ENCODE results near the gene SLC26A11. TPM values are rescaled to one million over a fixed set of nuclear protein-coding genes. Genes with fewer than 3 reads are reported as not detected.

SLC26A11 gene
- total and polyA plus RNA-seq, 7 donors: 2.3 to 14.5 (median 9.3) TPM

DNA sequence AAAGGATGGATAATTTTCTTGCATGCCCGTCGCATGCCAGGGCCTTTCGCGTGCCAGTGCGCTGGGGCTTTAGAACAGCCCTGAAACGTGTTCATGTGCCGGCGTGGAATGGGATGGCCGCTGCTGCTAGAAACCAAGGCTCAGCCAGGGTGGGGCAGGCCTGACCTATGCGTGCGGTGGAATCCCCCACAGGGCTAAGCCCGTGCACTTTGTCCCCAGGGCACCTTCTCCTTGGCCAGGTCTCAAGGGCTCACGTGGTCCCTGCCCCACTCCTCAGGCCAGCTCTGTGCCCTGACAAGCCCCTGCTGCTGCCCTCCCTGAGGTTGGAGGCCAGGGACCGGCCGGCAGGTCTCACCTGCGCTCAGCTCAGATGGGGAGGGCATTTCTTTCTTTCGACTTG, 27.3 kb downstream of the SLC26A11 start:
- H3K27ac ChIP-seq: no peak overlapping the region
- peaks cover 10 to 78% (median 18%) of the 10 kb centered on the region in 4 donors for H3K36me3 ChIP-seq
- H3K4me1 ChIP-seq: no peaks in the 10 kb centered on the region
- no peaks in the 10 kb centered on the region for H3K27me3 ChIP-seq
- no peak overlapping the region for H3K4me3 ChIP-seq
- DNase-seq: no peak
- H3K9me3 ChIP-seq: no peaks in the 10 kb centered on the region
- 96% methylated on average over 17 of the region's 17 CpGs for WGBS, 2 donors
- TF ChIP-seq EP300 (IDR thresholded peaks at IDR 0.05): no peak
- TF ChIP-seq POLR2A (IDR thresholded peaks at IDR 0.05): no peak
- no peak for TF ChIP-seq CTCF (IDR thresholded peaks at IDR 0.05)
- no peak for TF ChIP-seq POLR2AphosphoS5 (IDR thresholded peaks at IDR 0.05)
- intact Hi-C loops (cut with DNase I): no loop called here

DNA sequence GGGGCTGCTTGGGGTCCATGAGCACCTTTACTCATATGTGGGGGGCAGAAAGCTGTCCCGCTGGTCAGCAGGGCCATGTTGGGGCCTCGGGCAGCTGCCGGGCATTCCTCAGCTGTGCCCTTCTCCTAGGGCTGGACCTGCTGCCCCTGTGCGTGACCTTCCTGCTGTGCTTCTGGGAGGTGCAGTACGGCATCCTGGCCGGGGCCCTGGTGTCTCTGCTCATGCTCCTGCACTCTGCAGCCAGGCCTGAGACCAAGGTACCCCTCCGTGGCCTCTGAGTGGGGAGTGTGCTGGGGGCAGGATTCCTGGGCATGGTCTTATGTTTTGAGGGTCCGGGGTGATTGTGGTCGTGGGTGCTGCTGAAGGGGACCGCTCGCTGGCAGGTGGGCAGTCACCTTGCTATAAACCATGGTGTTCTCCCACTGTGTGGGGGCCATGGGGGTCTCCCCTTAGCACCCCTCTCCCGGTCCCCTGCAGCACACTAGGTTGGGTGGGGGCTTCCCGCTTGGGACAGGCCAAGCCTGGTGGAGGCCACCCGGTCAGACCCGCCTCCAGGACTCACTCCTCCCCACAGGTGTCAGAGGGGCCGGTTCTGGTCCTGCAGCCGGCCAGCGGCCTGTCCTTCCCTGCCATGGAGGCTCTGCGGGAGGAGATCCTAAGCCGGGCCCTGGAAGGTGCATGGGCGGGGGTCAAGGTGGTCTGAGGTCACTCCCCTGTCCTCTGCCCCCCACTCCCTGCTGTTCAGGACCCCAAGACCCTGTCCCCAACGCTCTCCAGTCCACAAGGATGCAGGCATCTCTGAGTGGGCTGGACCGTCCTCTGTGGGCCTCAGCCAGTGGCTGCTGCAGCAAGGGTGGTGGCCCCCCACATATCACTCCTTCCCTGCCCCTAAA, 28.0 kb downstream of the SLC26A11 start:
- no peaks in the 10 kb centered on the region for H3K27me3 ChIP-seq
- H3K4me1 ChIP-seq: no peaks in the 10 kb centered on the region
- WGBS, 2 donors: 95% methylated on average over 23 of the region's 23 CpGs
- intact Hi-C loops (cut with DNase I): no loop called here
- no peak overlapping the region for H3K4me3 ChIP-seq
- no peak overlapping the region for H3K27ac ChIP-seq
- no peak for TF ChIP-seq POLR2A (IDR thresholded peaks at IDR 0.05)
- no peak for TF ChIP-seq POLR2AphosphoS5 (IDR thresholded peaks at IDR 0.05)
- no peak for TF ChIP-seq CTCF (IDR thresholded peaks at IDR 0.05)
- no peak for TF ChIP-seq EP300 (IDR thresholded peaks at IDR 0.05)
- DNase-seq: no peak
- no peaks in the 10 kb centered on the region for H3K9me3 ChIP-seq
- peaks cover 7 to 77% (median 18%) of the 10 kb centered on the region in 4 donors for H3K36me3 ChIP-seq

GRCh38 chr17:80248894-80249710, 28.9 kb downstream of the SLC26A11 start:
- 91 to 93% methylated on average over 26 of the region's 26 CpGs for WGBS, 2 donors
- Histone ChIP-seq H3K36me3 (peaks cover 7 to 74% (median 16%) of the 10 kb centered on the region in 4 donors), H3K27me3 (no peaks in the 10 kb centered on the region), H3K4me1 (no peaks in the 10 kb centered on the region), H3K27ac (no peak overlapping the region), H3K4me3 (no peak overlapping the region), H3K9me3 (no peaks in the 10 kb centered on the region)
- intact Hi-C loops (cut with DNase I): no loop called here
- TF ChIP-seq POLR2AphosphoS5 (IDR thresholded peaks at IDR 0.05): no peak
- no peak for DNase-seq

- no peak for TF ChIP-seq POLR2AphosphoS5 (IDR thresholded peaks at IDR 0.05)
- no peak for TF ChIP-seq CTCF (IDR thresholded peaks at IDR 0.05)
- no peak for TF ChIP-seq POLR2A (IDR thresholded peaks at IDR 0.05)
- no peak for TF ChIP-seq EP300 (IDR thresholded peaks at IDR 0.05)
- Histone ChIP-seq H3K4me3 (no peak overlapping the region), H3K4me1 (peaks cover 0 to 16% (median 11%) of the 10 kb centered on the region in 4 donors), H3K36me3 (peaks cover 0 to 46% (median 2%) of the 10 kb centered on the region in 4 donors), H3K27ac (no peak overlapping the region), H3K9me3 (no peaks in the 10 kb centered on the region), H3K27me3 (no peaks in the 10 kb centered on the region)
- intact Hi-C loops (cut with DNase I): no loop called here
- WGBS, 2 donors: 94 to 96% methylated on average over 11 of the region's 11 CpGs
- DNase-seq: no peak
These were observed 31.7 kb downstream of the SLC26A11 start for GRCh38 chr17:80251966-80252365.

DNA sequence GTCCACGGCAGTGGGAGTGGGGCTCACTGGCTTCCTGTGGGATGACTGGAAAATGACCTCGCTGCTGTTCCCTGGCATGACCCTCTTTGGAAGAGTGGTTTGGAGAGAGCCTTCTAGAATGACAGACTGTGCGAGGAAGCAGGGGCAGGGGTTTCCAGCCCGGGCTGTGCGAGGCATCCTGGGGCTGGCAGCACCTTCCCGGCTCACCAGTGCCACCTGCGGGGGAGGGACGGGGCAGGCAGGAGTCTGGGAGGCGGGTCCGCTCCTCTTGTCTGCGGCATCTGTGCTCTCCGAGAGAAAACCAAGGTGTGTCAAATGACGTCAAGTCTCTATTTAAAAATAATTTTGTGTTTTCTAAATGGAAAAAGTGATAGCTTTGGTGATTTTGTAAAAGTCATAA, 32.6 kb downstream of the SLC26A11 start:
- no peak overlapping the region for H3K4me3 ChIP-seq
- no peaks in the 10 kb centered on the region for H3K27me3 ChIP-seq
- no peaks in the 10 kb centered on the region for H3K9me3 ChIP-seq
- peaks cover 0 to 40% (median 2%) of the 10 kb centered on the region in 4 donors for H3K36me3 ChIP-seq
- intact Hi-C loops (cut with DNase I): no loop called here
- TF ChIP-seq EP300 (IDR thresholded peaks at IDR 0.05) (no peak), CTCF (IDR thresholded peaks at IDR 0.05) (peak in 1 of 4 experiments; percentile 15)
- H3K27ac ChIP-seq: no peak overlapping the region
- DNase-seq: no peak
- 19 to 31% methylated on average over 13 of the region's 13 CpGs for WGBS, 2 donors
- H3K4me1 ChIP-seq: peaks cover 0 to 16% (median 11%) of the 10 kb centered on the region in 4 donors
